AG08395 (cell line): ENCODE results near the gene TSC22D3.

Source experiments
- DNase-seq: peaks from one replicate; pipeline ENCODE4 v3.0.0; 2012; ENCODE audit warnings: mixed read lengths, low spot score

TSC22D3 gene

GRCh38 chrX:107730991-107731766 lies 44.4 kb downstream of the TSC22D3 start:
- no peak for DNase-seq

GRCh38 chrX:107730298-107730655 lies 45.3 kb downstream of the TSC22D3 start:
- DNase-seq: no peak

DNA sequence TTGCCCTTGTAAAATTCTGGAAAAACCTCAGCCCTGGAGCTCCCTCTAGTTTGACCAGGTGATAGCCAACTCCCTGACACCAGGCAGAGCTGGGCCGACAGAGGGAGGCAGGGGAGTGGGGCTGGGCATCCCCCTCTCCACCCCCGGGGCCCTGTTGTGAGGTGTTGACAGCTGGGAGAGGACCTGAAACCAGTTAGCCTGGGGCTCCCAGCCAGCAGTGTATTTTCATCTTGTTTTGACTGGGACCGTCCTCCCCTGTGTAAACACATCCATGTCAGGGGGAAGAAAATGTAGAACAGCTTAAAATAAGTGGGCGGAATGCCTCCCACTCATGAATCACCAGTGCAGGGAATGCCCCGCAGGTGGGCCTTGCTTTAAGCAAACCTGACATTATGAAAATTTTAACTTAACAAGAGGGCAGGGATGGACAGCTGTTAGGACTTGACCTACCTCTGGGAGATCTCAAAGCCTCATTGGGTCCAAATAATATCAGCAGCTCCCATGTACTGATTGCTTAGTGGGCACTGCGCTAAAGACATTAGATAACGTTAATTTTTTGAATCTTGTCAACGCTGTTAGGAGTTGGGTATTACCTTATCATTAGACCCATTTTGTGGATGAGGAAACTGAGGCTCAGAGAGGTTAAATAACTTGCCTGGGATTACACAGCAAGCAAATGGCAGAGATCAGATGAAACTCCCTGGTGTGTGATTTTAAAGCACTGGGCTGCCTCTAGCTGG lies 45.9 kb downstream of the TSC22D3 start:
- DNase-seq: no peak

GRCh38 chrX:107728371-107729099 lies 47.1 kb downstream of the TSC22D3 start:
- no peak for DNase-seq

DNA sequence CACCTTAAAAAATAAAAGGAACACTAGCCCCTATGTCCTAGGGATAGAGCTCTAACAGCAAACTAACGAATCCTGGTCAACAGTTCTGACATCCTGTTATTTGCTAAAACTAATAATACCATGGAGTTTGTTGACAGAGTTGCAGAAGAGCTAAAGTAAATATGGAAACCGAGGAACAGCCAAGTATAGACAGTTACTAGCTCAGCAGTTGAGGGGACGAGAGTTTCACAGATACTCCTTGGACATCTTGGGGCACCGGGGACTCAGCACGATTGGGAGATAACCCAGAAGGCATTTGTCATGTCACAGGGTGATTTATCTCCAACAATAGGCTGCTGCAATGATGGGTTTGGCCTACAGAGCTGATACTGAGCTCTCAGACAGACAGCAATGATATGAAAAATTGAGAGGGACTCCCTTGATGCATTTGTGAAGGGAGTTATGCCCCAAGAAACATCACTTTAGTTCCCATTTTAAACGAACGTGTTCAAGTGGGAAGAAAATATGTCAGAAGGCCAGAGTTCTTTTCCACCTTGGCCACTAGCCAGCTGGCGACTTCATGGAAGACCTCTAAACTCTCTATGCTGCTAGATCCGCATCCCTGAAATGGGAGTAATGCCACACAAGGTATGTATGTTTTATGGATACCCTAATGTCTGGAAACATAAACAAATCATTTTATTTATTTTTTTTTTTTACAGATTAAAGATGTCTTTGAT lies 48.6 kb downstream of the TSC22D3 start:
- no peak for DNase-seq

DNA sequence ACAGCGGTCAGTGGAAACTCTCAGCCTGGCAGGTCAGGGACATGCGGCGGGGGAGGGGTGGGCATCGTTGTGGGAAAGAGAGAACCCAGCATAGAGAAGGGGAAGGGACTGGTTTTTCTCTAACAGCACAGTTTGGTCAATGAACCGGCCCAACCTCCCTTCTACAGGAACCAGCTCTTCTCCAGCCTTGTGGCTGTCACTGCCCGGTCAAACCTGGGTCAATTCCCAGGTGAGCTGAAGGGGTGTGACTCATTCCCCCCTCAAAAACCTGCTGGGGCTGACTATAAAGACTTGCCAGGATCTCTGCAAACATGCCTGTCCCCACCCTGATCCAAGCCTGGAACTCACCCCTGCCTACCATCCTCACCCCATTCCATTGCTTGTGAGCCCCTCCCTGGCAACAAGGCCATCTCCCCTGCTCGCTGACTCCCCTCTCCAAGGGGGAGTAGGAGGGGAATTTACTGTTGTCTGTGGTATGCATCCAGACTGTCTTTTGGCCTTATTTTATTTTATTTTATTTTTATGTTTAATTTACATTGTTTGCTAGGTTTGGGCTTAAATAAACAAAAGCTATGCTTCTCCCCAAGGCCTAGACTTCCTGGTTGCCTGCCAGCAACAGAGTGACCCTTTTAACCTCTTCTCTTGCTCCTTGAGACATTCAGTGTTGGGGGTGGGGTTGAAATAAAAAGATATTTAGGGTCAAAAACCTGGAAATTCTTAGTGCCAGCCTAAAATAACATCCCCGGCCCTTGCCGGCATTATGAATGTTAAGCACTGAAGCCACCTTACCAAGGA lies 49.6 kb downstream of the TSC22D3 start:
- no peak for DNase-seq

GRCh38 chrX:107724653-107725052 lies 50.9 kb downstream of the TSC22D3 start:
- no peak for DNase-seq

- DNase-seq: no peak
Observed at GRCh38 chrX:107723511-107723910, 52.1 kb downstream of the TSC22D3 start.

DNA sequence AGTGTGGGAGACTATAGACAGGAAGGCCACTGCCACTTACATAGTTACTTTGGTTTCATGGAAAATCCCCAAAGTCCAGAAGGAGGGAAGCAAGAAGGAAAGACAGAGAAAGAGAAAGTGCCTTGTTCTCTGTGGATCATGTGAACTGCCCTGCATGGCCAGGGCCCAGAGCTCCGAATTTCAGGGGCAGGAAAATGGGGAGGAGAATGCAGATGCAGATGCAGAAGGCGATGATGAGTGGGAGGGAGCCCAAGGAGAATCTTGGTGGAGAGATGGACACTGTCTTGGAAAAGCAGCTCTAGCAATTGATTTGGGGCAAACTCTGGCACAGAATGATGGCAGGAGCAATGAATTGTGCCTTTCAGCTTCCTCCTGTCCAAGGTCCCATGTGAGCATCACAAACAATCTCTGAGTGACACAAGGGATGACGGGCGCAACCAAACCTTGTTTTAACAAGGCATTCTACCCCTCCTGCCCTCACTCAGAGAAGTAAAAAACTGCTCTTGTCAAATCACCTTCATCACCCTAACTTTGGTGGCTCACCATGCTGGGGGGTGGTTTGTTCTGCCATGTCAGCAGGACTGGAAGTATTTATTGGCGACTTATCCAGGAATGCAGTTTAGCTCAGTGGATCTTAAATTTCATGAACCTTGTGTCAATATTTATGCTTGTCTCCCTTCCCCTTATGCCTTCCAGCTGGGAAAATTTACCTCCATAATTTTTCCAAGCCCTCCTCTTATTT lies 53.5 kb downstream of the TSC22D3 start:
- DNase-seq: no peak

DNA sequence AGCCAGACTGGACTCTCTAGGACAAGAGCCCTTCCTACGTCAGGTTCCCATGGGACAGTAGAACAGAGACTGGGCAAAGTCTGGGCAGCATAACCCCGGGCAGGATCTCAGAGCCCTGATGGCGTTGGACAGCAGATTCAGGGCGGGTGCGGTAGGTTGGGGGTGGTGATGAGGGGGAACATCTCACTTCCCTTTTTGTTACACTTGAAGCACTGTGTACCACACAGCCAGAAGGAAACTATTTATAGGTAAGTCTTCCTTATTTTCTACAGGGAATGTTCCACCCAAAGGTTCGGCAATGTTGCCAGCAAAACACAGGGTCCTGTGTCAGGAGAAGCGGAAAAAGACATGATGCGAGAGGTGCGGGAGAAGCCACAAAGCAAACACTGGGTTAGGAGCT lies 54.3 kb downstream of the TSC22D3 start:
- no peak for DNase-seq

DNA sequence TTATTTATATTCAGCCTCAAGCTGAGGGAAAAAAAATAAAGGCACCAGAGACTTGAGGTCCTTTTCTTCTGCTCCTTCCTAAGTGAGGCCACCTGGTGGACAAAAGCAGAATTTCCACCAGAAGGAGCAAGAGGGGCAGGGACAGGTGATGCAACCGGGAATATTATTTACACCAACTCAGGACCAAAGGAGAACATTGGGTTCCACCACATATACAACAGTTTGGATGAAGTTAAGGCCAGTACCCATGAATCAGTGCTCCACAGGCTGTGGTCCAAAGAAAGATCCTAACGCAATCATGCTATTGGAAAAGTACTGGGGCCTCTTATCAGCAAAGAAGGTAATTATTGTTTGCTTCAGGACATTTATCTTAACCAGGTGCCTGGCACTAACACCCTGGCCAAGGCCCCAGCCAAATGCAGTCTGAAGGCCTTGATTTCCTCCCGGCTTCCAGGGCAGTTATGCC lies 57.4 kb downstream of the TSC22D3 start:
- peak; percentile 78 for DNase-seq

DNA sequence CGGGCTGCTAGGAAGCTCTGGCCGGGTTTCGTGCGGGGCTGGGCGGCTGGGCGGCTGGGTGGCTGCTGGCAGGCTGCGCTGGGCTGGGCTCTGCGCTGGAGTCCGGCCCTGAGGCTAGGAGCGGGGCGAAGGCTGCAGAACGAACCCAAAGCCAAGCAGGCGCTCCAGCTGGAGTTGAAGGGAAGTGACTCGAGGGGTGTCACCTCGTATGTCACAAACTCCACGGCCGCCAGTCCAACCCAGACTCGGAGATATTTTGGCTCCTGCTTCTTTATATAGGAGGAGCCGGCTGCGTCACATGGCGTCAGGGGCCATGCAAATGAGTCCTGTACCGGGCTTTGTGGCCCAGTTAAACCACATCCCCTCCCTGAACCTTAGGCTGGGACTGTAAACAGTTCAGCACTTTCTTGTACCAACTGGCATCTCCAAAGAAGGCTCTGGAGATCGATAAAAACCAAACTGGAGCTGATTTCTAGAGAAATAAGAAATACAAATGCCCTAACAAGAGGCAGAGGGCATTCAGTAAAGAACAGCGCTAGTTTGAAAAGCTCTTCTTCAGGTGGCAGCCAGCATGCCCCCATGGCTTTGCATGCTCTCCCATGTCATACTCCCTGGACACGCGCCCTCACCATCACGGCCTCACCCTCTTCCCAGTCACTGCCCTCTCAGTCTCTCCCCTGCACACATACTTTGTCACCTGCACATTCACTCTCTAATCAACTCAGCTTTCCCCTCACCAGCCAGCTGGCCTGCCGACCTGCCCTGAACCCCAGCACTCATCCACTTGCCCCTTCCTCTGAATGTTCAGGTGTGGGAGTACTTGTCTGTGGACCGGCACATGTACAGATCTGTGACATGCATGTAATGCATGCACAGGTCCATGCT lies 58.5 kb downstream of the TSC22D3 start:
- DNase-seq: peak; percentile 68

DNA sequence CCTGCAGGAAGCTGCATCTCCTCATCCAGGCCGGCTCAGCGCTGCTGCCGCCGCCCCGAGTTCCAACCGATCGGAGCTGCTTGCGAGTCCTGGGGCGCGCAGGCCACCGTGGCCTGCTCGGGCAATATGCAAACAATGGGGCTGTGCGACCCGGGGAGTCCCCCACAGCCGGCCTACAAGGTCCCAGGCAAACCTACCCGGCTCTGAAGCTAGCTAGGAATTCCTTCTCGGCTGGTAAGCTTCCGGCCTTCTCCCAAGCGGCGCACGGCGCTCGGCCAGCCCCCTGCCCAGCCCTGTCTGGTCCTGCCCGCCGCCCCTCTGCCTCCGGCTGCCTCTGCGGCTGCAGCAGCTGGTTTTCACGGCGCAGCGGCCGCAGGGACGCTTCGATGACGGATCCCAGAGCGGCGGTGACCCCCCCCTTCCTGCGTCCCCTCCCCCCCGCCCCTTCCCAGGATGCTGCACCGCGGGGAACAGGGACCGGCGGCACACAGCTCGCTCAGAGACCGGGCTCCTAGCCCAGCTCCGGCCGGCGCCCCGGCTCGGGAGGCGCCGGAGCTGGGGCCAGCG lies 59.4 kb downstream of the TSC22D3 start:
- DNase-seq: peak; percentile 34

- no peak for DNase-seq
Observed at GRCh38 chrX:107715331-107716117, 60.1 kb downstream of the TSC22D3 start.

DNA sequence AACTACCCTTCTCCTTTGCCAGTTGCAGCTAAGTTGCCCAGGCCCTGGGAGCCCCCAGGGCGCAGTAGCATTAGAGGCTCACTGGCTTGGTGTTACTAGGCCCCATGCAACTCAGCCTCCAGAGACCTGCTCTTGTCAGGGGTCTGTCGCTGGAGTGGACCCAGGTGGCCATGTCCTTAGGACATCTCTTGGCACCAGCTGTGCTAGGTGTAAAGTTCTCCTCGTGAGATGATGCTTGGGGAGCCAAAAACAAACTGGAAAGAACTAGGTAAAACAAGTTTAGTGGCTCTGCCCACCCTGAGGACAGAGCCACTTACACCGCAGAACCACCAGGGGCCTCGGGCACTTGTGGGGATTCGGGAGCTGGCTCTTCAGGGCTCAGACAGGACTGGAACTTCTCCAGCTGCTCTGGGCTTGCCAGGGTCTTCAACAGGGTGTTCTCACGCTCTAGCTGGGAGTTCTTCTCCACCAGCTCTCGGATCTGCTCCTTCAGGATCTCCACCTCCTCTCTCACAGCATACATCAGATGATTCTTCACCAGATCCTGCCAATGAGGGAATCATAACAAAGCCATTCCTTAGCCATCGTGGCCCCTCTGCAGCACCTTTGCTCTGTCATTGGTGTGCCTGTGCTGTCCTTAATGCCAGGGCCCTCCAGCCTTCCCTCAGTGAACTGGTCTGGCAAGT lies 61.2 kb downstream of the TSC22D3 start:
- DNase-seq: no peak

DNA sequence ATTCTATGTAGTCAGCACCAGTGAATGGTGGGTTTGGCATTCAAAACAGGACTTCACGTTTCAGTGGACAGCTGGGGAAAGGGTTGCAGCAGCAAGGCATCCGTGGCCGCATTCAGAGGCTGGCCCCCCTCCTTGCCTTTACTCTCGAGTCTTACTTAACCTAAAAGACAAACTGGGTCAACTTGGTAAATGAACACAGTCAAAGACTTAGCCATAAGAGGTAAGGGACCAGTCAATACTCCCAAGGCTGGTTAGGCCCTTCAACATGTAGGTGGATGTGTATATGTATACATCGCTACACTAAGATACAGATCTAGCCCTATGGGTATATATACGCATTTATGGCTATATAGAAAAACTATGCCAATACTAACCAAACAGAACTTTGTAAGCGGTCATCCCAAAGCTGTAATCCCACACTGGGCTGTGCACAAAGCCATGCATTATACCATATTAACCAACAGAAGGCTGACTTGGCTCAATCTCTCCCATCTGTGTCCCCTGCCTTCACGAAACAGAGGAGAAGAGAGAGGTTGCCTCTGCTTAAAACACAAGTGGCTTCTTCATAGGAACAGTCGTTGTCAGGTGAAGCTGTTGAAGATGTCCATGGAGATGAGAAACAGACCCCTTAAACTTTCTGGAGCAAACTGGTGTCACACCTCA lies 61.9 kb downstream of the TSC22D3 start:
- DNase-seq: no peak

DNA sequence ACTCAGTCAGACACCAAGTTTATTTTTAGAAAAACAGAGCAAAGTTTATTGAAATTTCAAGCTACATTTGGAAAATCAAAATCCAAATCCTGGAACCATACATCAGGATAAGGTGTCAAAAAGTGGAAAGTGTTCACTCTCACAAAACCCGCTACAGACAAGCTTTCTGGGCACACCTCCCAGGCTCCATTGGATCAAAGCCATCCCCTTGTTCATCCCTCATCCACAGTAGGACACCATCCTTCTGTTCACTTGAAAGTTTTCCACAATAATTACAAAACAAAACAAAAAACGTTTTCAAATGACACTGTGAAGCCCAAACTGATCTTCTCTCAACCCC lies 62.4 kb downstream of the TSC22D3 start:
- no peak for DNase-seq
